Fibroblast of skin of left biceps (primary cell): ENCODE measurements around the gene ABL1.
"Not testable (repeated sequence)": the region's sequence is repeated elsewhere in the genome, so short reads cannot be mapped to it uniquely, and the experiment has no call there.

Experiments used
- DNase-seq, 2 experiments: peaks; one replicate each; pipeline ENCODE4 v3.0.0-alpha.2; 2013; ENCODE audit warnings: low read depth in 2 of 2

ABL1 gene

DNA sequence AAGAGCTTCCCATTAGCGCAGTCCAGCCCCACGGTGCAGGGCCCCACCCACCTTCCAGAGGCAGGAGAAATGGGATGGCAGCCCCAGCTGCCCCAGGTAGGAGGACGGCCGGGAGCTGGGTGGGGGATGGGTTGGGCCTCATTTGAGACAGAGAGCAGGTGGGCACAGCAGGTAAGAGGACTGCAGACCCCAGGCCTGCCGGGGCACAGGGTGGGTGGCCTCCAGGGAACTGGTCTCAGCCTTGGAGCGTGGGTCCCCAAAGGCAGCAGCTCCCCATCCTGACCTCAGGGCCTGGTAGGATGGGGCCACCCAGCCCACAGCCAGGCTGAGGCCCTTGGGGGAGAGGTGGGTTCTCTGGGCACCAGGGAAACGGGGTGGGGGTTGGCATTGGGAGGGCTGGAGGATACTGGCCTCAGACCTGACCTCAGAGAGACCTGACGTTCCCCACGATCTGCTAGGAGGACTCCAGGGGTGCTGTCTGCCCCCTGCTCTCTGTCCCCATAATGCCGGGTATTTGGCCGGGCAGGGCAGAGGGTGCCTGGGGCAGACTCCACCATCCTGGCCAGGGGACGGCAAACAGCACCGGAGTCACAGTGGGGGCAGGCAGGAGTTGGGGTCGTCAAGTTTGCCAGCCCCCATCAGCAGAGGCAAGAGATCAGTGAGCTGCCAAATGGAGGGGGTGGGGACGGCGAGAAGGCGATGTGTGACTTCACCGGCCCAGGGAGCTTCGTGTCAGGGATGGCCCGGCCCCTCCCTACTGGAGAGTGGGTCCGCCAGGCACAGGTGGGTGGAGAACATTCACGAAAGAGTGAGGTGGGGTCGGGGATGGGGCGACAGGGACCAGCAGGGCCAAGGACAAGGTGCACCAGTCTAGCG is 68.4 kb downstream of the ABL1 start:
- no peak for DNase-seq

DNA sequence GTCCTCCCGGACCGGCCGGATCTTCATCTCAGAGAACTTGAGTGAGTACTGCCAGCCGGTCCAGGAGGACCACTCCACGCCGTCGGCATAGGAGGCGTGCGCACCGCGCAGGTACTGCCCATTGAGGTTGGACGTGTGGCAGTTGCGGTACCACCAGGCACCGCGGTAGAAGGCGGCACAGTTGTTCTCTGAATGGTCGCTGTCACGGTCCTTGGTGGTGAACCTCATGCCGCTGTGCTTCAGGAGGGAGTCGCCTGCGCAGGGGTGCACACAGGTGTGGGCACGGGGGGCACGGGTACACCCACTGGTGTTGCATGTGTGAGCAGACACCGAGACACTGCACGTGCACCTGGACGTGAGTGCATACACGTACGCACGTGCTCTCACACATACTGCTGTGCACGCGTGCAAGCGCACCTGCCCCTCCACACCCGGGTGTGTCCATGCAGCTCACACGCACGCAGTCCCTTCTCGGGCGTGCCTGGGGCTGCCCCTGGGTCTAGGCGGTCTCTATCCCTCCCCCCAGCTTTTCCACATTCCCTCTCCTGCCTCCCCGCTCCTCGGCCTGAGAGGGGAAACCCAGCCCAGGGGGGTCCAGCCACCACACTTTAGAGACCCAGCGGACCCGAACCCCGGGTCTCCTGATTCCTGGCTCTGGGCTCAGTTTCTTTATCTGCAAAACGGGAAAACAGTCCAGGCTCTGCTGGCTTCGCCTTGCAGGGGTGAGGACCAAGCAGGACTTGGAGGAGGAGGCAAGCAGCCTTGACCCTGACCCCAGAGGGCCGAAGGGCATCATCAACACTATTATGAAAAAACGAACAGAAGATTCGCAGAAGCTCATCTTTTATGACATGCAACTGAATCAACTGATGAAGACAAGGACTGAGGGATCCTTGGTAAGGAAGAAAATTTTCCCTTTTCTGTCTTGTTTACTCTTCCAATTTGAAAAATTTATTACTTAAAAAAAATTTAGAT is 69.3 kb downstream of the ABL1 start:
- DNase-seq, result no peak

DNA sequence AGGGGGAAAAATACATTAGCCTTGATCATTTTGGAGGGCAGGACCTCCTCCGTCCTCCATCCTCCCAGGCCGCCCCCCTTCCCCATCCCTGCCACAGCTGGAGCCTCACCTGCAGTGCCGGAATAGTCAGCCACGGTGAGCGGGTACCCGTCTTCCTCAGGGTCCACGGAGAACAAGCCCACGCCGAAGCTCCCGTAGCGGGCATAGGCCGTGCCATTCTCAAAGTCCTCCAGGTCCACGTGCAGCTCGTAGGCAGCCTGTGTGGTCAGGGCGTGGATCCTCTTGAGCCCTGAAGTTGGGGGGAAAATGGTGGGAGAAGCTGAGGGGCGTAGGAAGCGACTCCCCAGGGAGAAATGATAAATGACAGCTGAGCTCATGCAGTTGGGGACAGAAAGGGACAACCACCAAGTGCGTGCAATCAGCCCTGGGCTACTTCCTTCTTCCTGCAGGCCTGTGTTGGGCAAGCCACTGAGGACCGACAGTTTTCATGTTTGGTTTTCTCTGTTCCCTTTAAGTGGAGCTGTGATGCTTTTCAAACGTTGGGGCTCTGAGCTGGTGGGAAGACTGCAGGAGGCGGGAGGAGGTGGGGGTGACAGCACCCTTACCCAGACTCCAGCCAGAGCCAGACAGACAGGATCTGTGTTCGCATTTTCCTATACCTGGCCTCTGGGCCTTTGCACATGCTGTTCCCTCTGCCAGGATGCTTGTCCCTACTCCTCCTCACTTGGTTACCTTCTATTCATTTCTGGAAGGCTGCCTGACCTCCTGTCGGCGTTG is 70.3 kb downstream of the ABL1 start:
- DNase-seq, result no peak

DNA sequence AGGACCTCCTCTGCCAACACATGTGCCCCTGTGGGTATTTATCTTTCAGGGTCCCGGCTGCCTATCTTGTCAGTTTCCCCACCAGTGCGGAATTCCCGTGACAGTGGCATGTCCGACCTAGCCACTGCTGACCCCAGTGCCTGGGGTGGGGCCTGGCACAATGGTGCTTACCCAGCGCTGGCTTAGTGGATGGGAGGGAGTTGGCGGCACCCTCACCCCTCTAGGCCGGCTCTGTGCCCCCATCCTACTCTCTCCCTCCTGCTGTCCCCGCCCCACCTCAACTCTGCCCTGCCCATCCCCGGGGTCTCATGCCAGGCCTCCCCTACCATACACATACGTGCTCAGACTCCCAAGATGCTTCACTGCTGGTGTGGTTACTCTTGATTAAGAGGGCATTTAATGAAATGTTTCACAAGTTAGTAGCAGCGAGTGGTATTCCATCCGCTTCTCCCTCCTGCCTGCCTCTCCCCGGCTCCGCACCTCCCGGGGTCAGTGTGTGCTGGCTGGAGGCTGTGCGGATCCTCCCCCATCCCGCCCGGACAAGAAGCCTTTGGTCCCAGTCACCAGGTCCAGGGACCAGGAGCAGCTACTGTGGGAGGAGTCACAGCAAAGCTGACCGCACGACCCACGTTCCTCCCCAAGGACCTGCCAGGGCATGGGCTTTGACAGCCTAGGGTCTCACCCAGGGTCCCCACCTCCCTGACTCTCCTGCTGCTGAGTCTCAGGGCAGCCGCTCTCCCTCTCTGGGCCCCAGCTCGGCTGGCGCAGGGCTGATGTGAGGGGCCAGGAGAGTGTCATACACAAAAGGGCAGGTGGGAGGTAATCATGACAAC is 71.1 kb downstream of the ABL1 start:
- no peak for DNase-seq

DNA sequence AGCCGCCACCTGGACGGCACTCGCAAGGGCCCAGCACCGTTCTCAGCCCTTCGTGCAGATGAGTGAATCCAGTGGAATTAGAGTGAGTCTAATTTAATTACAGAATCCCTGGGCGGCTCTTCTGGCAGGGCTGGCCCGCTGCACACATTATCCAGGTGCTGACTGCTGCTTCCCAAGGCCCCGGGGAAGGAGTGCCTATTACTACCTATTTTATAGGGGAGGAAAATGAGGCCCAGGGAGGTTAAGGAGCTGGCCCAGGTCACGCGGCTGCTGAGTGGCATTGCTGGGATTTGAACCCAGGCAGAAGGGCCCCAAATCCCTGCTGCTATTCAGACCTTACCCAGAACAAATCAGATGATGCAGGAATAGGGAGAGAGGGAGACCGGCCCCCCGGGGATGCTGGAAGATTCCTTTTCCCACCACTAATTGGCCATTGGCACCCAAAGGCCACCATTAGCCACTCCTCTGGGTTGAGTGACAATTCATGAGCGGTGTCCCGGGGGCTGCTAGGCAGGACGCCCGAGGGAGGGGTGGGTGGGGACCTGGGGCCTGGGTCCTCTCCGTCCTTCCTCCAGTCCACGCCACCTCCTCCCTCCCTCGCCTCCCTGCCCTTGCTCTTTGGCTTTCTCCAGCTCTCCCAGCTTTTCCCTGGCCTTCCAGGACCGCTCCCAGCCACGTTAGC is 71.8 kb downstream of the ABL1 start:
- no peak for DNase-seq

DNA sequence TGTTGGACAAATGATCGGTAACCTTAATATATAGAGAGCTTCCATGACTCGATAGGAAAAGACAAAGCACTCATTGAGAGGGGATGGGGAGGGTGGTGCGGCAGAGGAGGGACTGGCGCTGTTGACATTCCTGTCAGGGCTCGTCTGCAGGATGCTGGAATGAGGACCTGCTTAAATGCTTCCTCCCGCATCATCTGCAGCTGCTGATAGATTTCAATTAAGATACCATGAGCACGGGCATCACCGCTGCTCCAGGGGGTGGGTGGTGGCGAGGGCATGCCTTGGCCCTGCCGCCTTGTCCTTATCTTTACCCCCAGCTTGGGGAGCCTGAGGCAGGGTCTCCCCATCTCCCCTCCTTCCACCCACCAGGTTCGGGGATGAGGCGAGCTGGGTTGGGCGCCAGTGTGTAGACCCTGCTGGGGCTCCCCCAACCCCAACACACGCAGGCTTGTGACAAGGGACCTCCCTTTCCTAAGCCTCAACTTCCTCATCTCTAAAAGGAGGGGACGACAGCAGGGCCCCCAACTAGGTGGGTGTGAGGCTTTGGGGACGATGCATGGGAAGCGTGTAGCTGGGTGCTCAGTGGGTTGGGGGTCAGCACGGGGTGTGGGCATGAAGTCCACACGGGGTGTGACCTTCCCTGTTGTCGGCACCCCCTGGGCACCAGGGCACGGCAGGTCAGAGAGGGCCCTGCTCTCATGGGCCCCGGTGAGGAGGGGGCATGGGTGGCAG is 73.3 kb downstream of the ABL1 start:
- no peak for DNase-seq

DNA sequence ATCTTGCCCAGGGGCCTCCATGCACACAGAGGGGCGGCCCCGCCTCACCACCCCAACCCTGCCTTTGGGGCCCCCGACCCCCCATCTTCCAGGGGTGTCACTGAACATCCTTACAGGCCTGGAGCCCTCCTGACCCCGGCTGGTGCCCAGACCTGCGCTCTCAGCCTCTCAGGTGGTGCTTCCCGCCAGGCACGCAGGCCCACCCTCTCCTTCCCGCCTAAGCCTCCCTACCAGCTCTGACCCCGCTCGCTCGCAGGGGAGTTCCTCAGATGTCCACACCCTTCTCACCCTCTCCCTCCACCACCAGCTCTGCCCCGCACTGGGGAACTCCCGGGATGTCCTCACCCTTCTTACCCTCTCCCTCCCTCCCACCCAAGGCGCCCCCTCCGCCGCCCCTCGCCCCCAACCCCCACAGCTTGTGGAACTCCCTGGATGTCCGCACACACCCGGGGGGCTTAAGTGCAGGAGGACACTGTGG is 73.9 kb downstream of the ABL1 start:
- DNase-seq, result no peak

DNA sequence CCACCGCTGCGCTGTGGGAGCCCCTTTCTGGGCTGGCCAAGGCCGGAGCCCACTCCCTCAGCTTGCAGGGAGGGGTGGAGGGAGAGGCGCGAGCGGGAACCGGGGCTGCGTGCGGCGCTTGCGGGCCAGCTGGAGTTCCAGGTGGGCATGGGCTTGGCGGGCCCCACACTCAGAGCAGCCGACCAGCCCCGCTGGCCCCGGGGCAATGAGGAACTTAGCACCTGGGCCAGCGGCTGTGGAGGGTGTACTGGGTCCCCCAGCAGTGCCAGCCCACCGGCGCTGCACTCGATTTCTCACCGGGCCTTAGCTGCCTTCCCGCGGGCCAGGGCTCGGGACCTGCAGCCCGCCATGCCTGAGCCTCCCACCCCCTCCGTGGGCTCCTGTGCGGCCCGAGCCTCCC is 75.0 kb downstream of the ABL1 start:
- DNase-seq, result not testable (repeated sequence)

DNA sequence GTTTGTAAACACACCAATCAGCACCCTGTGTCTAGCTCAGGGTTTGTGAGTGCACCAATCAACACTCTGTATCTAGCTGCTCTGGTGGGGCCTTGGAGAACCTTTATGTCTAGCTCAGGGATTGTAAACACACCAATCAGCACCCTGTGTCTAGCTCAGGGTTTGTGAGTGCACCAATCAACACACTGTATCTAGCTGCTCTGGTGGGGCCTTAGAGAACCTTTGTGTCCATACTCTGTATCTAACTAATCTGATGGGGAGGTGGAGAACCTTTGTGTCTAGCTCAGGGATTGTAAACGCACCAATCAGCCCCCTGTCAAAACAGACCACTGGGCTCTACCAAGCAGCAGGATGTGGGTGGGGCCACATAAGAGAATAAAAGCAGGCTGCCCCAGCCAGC is 75.6 kb downstream of the ABL1 start:
- DNase-seq, result not testable (repeated sequence)

DNA sequence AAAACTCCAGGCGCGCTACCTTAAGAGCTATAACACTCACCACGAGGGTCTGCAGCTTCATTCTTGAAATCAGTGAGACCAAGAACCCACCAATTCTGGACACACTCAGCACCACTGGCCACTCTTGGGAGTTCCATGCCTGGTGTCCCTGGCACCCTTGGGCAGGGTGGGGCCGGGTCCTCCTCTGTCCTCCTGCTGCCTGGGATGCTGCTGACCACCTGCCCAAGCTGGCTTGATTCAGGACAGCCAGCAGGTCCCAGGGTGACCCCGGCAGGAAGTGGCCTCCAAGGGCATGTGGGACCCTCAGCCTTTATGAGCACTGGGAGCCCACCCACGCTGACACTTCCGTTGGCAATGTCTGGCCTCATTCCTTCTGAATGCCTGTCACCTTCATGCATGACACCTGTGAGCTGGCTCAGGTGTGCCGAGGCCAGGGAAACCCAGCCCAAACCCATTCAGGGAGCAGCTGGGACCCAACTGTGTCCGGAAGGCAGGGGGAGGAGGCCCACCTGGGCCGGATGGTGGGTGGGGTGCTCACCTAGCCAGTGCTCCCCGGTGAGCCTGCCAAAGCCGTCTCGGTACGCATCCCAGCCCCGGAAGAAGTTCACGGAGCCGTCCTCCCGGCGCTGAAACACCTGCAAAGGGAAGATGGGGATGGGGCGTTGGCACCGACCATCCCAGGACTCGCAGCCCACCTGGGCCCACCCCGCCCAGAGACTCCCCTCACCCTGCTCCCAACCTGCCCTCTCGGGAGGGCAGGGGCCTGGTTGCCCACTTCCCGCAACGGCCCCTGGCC is 76.4 kb downstream of the ABL1 start:
- no peak for DNase-seq

DNA sequence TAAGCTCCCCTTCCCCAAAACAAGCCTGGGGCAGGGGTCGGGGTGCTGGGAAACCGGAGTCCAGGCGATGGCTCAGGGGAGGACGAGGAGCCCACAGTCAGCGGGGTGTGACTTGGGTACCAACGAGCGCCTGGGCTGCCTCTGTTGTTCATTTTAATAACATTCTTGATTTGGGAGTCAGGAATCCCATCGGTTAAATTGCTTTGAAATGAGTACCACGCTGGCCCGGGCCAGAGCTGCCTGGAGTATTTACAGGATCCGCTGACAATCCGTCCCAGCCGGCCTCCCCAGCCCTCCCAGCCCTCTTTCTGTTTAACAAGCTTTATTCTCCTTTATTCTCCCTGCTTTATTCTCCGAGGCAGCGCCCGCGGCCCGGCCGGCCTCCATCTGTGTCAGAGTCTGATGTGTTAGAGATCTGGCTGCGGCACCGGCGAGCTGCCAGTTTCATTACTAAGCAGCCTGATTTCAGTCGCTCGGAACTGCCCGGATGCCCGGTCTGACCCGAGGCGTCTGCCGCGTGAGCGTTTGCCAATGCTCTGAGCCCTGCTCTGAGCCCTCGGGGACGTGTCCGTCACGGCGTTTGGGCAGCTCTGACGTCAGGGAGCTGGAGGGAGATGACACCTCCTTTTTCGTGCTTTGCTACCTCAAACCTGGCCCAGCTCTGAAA is 78.0 kb downstream of the ABL1 start:
- no peak for DNase-seq

DNA sequence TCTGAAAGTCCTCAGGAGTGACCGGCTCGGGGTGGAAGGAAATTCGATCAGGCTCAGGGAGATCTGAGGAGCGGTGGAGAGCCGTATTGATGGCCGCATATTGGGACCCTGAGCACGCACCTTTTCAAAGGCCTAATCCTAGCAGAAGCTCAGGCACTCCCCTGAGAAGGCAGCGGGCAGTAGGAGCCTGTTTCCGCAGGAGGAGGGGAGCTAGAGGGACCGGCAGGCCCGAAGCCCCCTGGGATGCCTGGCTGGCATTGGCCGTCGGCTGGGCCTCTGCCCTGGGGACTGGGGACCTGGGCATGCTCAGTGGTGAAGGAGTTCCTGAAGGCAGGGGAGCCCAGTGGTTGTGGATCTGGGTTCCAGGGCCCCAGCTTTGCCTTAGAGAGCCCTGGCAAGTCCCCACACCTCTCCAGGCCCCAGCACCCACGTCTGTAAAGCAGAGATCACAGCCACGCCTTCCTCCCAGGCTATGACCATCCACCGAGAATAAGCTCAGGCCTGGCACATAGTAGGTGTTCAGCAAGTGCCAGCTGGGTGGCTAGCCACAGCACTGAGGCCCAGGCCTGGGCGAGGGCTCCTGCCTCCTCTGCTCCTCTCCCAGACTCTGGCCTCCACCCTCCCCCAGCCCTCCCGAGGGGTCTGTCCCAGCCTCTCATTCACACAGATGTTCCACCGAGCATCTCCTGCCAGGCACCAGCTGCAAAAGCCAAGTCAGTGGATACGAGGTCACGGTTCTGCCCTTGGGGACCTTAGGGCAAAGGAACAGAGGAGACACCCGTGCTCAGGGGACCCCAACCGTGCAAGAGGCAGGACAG is 78.8 kb downstream of the ABL1 start:
- no peak for DNase-seq

DNA sequence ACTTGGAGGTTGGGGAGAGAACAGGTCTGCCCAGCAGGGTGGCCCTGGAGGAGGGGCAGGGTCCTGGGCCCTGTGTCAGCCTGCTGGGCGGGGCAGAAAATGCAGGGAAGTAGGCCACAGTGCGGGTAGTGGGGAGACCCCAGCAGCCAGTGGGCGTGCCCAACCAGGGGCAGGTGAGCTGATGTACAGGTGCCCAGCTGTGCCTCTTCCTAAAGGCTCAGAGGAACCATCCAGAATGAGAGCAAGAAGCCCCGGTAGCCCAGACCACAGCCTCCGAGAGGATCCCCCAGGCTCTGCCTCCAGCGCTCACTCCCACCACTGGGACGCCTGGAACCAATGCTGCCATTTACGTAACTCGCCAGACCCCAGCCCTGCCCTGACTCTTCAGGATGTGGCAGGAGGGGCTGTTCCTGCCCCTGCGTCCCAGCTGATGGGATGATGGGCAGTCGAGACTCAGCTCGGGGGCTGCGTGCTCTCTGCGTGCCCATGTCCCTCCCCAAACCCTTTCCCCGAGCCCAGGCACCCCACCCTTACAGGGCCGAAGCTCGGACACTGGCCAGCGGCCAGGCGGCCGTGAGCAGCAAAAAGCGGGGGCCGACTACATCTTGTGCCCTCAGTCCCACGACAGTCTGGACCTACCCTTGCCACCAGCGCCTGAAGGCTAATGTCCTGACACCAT is 79.5 kb downstream of the ABL1 start:
- no peak for DNase-seq

DNA sequence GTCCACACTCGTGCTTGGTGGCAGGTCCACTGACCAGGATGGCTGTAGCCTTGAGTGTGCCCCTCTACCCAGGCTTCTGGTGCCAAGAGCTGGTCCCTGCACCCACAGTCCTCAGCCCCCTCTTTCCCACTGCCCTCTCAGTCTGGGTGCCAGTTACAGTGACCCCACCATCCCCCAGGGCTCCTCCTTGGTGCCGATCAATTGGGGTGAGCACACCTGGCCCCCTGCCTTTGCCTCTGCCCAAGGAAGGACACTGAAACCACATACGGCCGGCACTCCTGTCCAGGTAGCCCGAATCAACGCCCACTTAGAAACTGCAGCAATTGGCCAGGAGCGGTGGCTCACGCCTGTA is 80.0 kb downstream of the ABL1 start:
- DNase-seq, result no peak

DNA sequence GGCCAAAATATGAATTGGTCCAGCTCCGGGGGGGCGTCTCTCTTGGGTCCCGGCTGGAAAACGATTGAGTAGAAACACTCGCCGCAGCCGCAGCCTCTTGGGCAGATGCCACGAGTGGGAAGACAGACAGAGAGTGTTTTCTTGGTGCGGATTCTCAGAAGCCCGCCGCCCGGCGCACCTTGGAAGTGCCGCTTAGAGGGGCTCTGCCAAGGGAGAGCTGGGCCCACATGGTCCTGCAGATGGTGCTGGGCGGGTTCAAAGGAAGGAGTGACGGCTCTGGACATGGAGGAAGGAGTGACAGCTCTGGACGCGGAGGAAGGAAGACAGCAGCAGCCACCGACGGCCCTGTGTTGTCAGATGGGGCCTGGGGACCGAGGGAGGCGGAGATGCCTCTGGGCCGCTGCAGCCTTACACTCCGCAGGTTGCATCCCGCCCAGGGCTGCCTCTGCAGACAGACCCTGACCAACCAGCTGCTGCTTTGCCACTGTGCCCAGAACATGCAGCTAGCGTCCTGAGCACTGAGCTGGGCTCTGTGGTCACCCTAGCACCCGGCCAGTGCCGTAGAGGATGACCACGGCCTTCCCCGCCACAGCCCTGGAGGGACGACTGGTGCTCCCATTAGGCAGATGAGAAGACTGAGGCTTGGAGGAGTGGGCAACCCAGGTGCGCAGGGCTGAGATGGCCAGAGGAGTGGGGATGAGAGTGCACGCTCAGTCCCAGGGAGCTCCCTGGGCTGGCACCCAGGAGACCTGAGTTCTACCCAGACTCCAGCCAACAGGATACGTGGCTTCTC is 82.3 kb downstream of the ABL1 start:
- DNase-seq, result no peak
